Trophoblast cell (in vitro differentiated cells and primary cell): ENCODE results near the gene ENG.

Experiments used
- DNase-seq, 2 donors: peaks; one replicate each; pipeline ENCODE4 v3.0.0-alpha.2; 2016
- H2AFZ ChIP-seq: 2 replicates; pipeline ENCODE4 v1.6.1; 2013; ENCODE audit warnings: low read length, moderate library complexity, mild to moderate bottlenecking; ENCODE audit not compliant: insufficient read depth, poor library complexity
- H2AK5ac ChIP-seq: 2 replicates; pipeline ENCODE4 v1.6.1; 2013; ENCODE audit warnings: mild to moderate bottlenecking, low read length
- H2BK120ac ChIP-seq: 2 replicates; pipeline ENCODE4 v1.6.1; 2013; ENCODE audit warnings: low read length, mild to moderate bottlenecking, moderate library complexity; ENCODE audit not compliant: insufficient read depth, poor library complexity
- H2BK12ac ChIP-seq: 2 replicates; pipeline ENCODE4 v1.6.1; 2013; ENCODE audit warnings: mild to moderate bottlenecking, low read length, moderate library complexity
- H2BK5ac ChIP-seq: 2 replicates; pipeline ENCODE4 v1.6.1; 2013; ENCODE audit warnings: low read length, low read depth, moderate library complexity, mild to moderate bottlenecking; ENCODE audit not compliant: poor library complexity
- H3K14ac ChIP-seq: 2 replicates; pipeline ENCODE4 v1.6.1; 2013; ENCODE audit warnings: mild to moderate bottlenecking, low read length
- H3K18ac ChIP-seq: 2 replicates; pipeline ENCODE4 v1.6.1; 2013; ENCODE audit warnings: mild to moderate bottlenecking, low read length
- H3K23ac ChIP-seq: 2 replicates; pipeline ENCODE4 v1.6.1; 2013; ENCODE audit warnings: low read length
- H3K27ac ChIP-seq: 2 replicates; pipeline ENCODE4 v1.5.1; 2013; ENCODE audit warnings: low read depth, mild to moderate bottlenecking, inconsistent platforms, low read length, moderate library complexity
- H3K27me3 ChIP-seq: 2 replicates; pipeline ENCODE4 v1.6.1; 2013; ENCODE audit warnings: inconsistent platforms, mild to moderate bottlenecking, low read length, moderate library complexity; ENCODE audit not compliant: insufficient read depth
- H3K36me3 ChIP-seq, 2 experiments: 1 replicate in 1 of 2; 2 replicates in 1 of 2; pipeline ENCODE4 v1.6.1; 2013; ENCODE audit warnings: low read length in 2 of 2, mild to moderate bottlenecking in 2 of 2, moderate library complexity in 1 of 2; ENCODE audit not compliant: insufficient read depth in 2 of 2, control insufficient read depth in 1 of 2
- H3K4ac ChIP-seq: 2 replicates; pipeline ENCODE4 v1.6.1; 2013; ENCODE audit warnings: low read depth, mild to moderate bottlenecking, low read length, moderate library complexity
- H3K4me1 ChIP-seq, 2 experiments: 1 replicate in 1 of 2; 2 replicates in 1 of 2; pipeline ENCODE4 v1.6.1; 2013; ENCODE audit warnings: low read length in 2 of 2, mild to moderate bottlenecking in 2 of 2, moderate library complexity in 1 of 2; ENCODE audit not compliant: insufficient read depth in 2 of 2, control insufficient read depth in 1 of 2
- H3K4me2 ChIP-seq: 2 replicates; pipeline ENCODE4 v1.6.1; 2013; ENCODE audit warnings: inconsistent platforms, mild to moderate bottlenecking, low read length, moderate library complexity
- H3K4me3 ChIP-seq: 2 replicates; pipeline ENCODE4 v1.5.1; 2013; ENCODE audit warnings: mild to moderate bottlenecking, low read depth, low read length, inconsistent platforms
- H3K79me1 ChIP-seq: one replicate; pipeline ENCODE4 v1.6.1; 2013; ENCODE audit warnings: low read length
- H3K79me2 ChIP-seq: 2 replicates; pipeline ENCODE4 v1.6.1; 2013; ENCODE audit warnings: low read length, mild to moderate bottlenecking; ENCODE audit not compliant: control insufficient read depth, insufficient read depth, poor library complexity
- H3K9ac ChIP-seq: 2 replicates; pipeline ENCODE4 v1.6.1; 2013; ENCODE audit warnings: mild to moderate bottlenecking, low read length
- H3K9me3 ChIP-seq: 2 replicates; pipeline ENCODE4 v1.6.1; 2013; ENCODE audit warnings: low read depth, mild to moderate bottlenecking, control low read depth, inconsistent platforms, low read length; ENCODE audit not compliant: insufficient read depth
- H4K12ac ChIP-seq: 2 replicates; pipeline ENCODE4 v1.6.1; 2013; ENCODE audit warnings: low read depth, mild to moderate bottlenecking, low read length, moderate library complexity
- H4K8ac ChIP-seq: 2 replicates; pipeline ENCODE4 v1.6.1; 2013; ENCODE audit warnings: low read depth, mild to moderate bottlenecking, low read length, moderate library complexity
- H4K91ac ChIP-seq: one replicate; pipeline ENCODE4 v1.6.1; 2013; ENCODE audit warnings: low read depth, mild to moderate bottlenecking, low read length, moderate library complexity
- WGBS: extraction: QIAGEN DNeasy Blood & Tissue Kit; methylation state at CpG from one replicate; pipeline ENCODE4 v1.1.7; 2013; ENCODE audit warnings: missing lambda C conversion rate; ENCODE audit not compliant: insufficient read length, insufficient coverage; ENCODE audit errors: extremely low coverage; 5-methylcytosine and 5-hydroxymethylcytosine counted together

The ENG gene

GRCh38 chr9:127869310-127870152 lies 15.1 kb upstream of the ENG start:
- H2BK5ac ChIP-seq = peak overlapping the region; percentile 52
- no peaks in the 10 kb centered on the region for H3K27me3 ChIP-seq
- no peak overlapping the region for H3K4me3 ChIP-seq
- H3K79me2 ChIP-seq = no peaks in the 10 kb centered on the region
- H3K4ac ChIP-seq = peak overlapping the region; percentile 28
- peak overlapping the region; percentile 54 for H3K14ac ChIP-seq
- no peak overlapping the region for H3K9ac ChIP-seq
- no peak overlapping the region for H3K23ac ChIP-seq
- no CpG with 5 or more reads among the region's 18 CpGs for WGBS
- peaks cover 4% of the 10 kb centered on the region for H3K9me3 ChIP-seq
- peak overlapping the region; percentile 37 for H4K8ac ChIP-seq
- H3K79me1 ChIP-seq = peaks cover 22% of the 10 kb centered on the region
- peaks cover 20 to 21% of the 10 kb centered on the region in 2 experiments for H3K4me1 ChIP-seq
- no peak overlapping the region for H4K12ac ChIP-seq
- peak overlapping the region; percentile 13 for H2BK12ac ChIP-seq
- peak; percentile 83 to 97 for DNase-seq
- no peak overlapping the region for H2AFZ ChIP-seq
- H3K36me3 ChIP-seq = peaks cover 13 to 14% of the 10 kb centered on the region in 2 experiments
- H2AK5ac ChIP-seq = peak overlapping the region; percentile 12
- no peak overlapping the region for H3K27ac ChIP-seq
- peak overlapping the region; percentile 79 for H2BK120ac ChIP-seq
- H3K4me2 ChIP-seq = no peak overlapping the region
- H3K18ac ChIP-seq = peak overlapping the region; percentile 30
- peak overlapping the region; percentile 72 for H4K91ac ChIP-seq

- Histone ChIP-seq H3K4me2 (no peak overlapping the region), H3K27me3 (no peaks in the 10 kb centered on the region), H3K27ac (no peak overlapping the region), H3K4me3 (no peak overlapping the region), H2AK5ac (peak overlapping the region; percentile 1), H3K79me2 (no peaks in the 10 kb centered on the region), H3K18ac (no peak overlapping the region), H3K23ac (no peak overlapping the region), H3K9me3 (peaks cover 3% of the 10 kb centered on the region), H3K4me1 (peaks cover 20 to 21% of the 10 kb centered on the region in 2 experiments), H4K12ac (no peak overlapping the region), H4K91ac (peak overlapping the region; percentile 72), H2BK12ac (peak overlapping the region; percentile 58), H2BK120ac (peak overlapping the region; percentile 62), H3K36me3 (peaks cover 13 to 14% of the 10 kb centered on the region in 2 experiments), H3K4ac (no peak overlapping the region), H3K79me1 (peaks cover 22% of the 10 kb centered on the region), H2BK5ac (peak overlapping the region; percentile 11), H4K8ac (peak overlapping the region; percentile 17), H3K9ac (no peak overlapping the region), H3K14ac (peak overlapping the region; percentile 36), H2AFZ (no peak overlapping the region)
- no peak for DNase-seq
- no CpG with 5 or more reads among the region's 18 CpGs for WGBS
Measured at GRCh38 chr9:127868278-127868902, 13.9 kb upstream of the ENG start.

- WGBS = no CpG with 5 or more reads among the region's 30 CpGs
- Histone ChIP-seq H2AK5ac (peak overlapping the region; percentile 26), H4K12ac (peak overlapping the region; percentile 19), H3K23ac (no peak overlapping the region), H2BK5ac (no peak overlapping the region), H3K4me1 (peaks cover 21 to 22% of the 10 kb centered on the region in 2 experiments), H3K14ac (peak overlapping the region; percentile 58), H2BK12ac (peak overlapping the region; percentile 58), H3K4ac (peak overlapping the region; percentile 16), H3K9me3 (peaks cover 1% of the 10 kb centered on the region), H3K4me3 (no peak overlapping the region), H3K4me2 (no peak overlapping the region), H3K79me2 (no peaks in the 10 kb centered on the region), H3K18ac (peak overlapping the region; percentile 73), H4K91ac (peak overlapping the region; percentile 72), H3K79me1 (peaks cover 24% of the 10 kb centered on the region), H2AFZ (no peak overlapping the region), H3K27me3 (no peaks in the 10 kb centered on the region), H2BK120ac (peak overlapping the region; percentile 62), H3K9ac (no peak overlapping the region), H3K36me3 (peaks cover 11 to 13% of the 10 kb centered on the region in 2 experiments), H4K8ac (peak overlapping the region; percentile 55), H3K27ac (peak overlapping the region; percentile 2)
- no peak for DNase-seq
Measured at GRCh38 chr9:127867356-127868277, 13.2 kb upstream of the ENG start.

GRCh38 chr9:127866535-127866934 lies 12.1 kb upstream of the ENG start:
- DNase-seq = no peak
- no CpG with 5 or more reads among the region's 13 CpGs for WGBS
- Histone ChIP-seq H3K27ac (no peak overlapping the region), H3K9me3 (peaks cover 1% of the 10 kb centered on the region), H3K79me2 (no peaks in the 10 kb centered on the region), H3K27me3 (no peaks in the 10 kb centered on the region), H3K4me1 (peaks cover 25 to 30% of the 10 kb centered on the region in 2 experiments), H4K91ac (peak overlapping the region; percentile 37), H3K79me1 (peaks cover 31% of the 10 kb centered on the region), H3K23ac (no peak overlapping the region), H3K4ac (no peak overlapping the region), H2BK5ac (no peak overlapping the region), H2AK5ac (peak overlapping the region; percentile 63), H3K14ac (peak overlapping the region; percentile 47), H2BK120ac (peak overlapping the region; percentile 27), H3K4me3 (no peak overlapping the region), H2BK12ac (peak overlapping the region; percentile 61), H2AFZ (no peak overlapping the region), H3K4me2 (no peak overlapping the region), H3K18ac (no peak overlapping the region), H3K36me3 (peaks cover 8 to 13% of the 10 kb centered on the region in 2 experiments), H4K12ac (no peak overlapping the region), H3K9ac (no peak overlapping the region), H4K8ac (no peak overlapping the region)
